ENCODE data around the gene RICTOR.

GRCh38 chr5:38941912-38942311 lies 132.3 kb downstream of the RICTOR start:
- TF ChIP-seq POLR2A (IDR thresholded peaks at IDR 0.05) (no peak), CTCF (IDR thresholded peaks at IDR 0.05) (no peak)
